RPMI8226 (cell line): ENCODE data around the gene LAMB3.
A peak's percentile ranks its signal among the peaks of the same experiment; 100 is the strongest.

Source experiments
- DNase-seq: peaks from one replicate; pipeline ENCODE4 v3.0.0-alpha.2; 2015

LAMB3 gene

DNA sequence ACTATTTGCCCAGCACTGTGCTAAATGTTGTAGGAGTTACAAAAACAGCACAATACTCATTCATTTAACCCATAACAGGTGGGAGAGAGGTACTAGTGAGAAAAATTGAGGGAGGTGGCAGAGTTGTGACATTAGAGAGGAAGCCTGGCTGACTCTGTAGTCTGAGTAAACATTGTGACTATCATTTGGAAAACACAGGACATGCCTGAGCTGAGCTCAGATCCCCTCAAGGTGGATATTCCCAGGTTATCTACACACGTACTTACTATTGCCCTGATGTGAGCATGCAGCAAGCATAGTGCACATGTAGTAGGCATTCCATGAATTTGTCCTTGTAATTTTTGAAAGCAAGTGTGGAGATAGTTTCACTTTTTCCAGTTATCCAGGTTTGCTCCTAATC, 57.8 kb downstream of the LAMB3 start:
- no peak for DNase-seq

DNA sequence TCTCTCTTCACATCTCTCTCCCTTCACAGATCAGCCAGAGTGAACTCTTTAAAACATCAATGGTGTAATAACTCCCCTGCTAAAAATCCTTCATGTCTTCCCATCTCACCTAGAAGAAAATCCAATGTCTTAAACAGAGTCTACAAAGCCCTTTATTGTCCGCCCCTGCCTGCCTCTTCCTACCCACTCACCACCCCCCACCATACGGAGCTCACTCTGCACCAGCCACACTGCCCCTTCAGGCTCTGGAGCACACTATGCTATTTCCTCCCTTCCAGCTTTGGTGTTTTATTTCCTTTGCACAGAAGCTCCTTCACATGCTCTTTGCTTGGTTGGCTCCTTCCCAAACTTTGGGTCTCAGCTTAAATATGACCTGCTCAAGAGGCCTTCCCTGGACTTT, 58.5 kb downstream of the LAMB3 start:
- no peak for DNase-seq

DNA sequence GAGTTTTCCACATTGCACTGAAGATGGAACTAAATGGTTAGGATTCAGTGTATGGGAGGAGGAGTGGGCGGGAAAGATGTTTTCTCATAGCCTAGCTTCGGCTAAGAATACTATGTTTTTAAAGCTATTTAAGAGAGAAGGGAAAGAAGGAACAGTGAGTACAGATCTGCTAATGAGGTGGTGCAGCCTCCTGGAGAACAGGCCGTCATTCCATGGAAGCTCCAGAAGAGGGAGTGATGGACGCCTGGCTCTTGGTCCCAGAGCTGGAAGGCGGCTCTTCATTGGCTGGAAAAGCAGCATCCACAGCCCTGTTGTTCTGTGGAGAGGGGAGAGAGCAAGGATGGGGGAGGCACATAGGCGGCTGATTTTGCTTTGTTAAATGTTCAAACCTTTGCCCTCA, 61.8 kb downstream of the LAMB3 start:
- DNase-seq = no peak

DNA sequence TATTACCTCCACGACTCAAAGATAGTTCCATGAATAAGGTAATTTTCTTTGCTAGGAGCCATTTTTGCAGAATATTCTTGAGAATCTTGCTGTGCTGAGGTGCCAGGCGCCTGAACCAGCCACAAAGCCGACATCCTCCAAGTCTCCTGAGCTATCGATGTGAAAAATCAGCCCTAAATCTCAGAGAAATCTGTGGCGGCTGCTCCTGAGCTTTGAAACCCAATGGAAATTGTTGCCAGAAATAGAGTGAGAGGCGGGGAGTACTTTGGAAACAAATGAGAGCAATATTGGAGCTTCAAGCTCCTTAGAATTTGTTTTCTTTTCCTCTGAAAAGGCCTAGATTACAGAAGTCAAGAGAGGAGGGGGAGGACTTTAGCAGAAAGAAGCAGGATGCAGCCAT, 62.4 kb downstream of the LAMB3 start:
- no peak for DNase-seq

DNA sequence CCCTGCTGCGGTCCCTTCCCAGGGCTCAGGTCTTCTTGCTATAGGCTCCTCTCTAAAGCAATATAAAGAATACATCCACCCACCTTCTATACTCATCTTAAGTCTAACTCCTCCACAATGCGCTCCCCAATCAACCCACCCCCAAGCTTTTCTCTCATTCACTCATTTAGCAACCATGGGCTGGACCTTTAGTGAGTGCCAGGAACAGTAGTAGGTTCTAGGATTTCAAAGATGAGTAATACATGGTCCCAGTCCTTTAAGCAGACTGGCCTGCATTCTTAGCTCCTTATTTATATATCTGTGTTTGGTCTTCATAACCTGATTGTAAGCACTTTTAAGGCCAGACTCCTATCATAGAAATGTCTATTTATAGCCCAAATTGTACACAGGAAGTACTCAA, 62.8 kb downstream of the LAMB3 start:
- DNase-seq = no peak

DNA sequence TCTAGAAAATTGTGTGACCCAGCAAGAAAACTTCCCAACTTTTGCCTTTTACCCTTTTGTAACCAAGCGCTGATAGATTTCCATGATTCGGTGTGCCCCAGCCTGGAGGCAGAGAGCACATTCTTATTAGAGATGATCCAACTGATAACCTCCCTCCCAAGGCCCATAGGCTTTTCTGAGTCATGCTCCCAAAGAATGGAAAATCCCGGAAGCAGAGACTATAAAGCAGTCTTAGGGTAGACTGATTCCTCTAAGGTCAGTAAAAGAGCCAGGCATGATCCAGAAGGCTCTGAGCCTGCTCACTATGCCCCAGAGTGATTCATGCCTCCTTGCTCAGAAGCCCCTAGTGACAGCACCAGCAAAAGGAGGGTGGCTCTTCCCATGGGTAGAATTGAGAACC, 64.4 kb downstream of the LAMB3 start:
- no peak for DNase-seq

DNA sequence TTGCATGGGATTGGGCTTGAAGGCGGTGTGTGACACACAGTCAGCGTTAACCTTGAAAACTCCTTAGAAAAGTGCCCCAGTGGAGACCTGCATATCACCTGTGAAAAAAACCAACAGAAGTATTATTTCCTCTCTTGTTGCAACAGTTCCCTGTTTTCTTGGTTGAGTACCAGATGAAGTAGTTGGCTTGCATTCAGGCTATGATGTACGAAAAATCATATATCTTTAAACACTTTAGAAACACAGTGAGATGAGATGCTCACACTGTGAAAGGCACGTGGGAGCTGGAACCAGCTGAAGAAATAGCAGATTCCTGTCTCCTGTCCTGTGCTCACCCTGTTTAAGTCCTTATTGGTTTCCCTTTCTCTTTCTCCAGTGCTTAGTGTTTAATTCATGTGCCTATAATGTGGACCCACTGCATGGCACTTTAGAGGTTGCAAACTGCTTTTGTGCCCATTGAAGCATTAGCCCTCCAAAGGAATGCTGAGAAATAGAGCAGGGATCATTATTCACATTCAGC, 65.9 kb downstream of the LAMB3 start:
- no peak for DNase-seq

DNA sequence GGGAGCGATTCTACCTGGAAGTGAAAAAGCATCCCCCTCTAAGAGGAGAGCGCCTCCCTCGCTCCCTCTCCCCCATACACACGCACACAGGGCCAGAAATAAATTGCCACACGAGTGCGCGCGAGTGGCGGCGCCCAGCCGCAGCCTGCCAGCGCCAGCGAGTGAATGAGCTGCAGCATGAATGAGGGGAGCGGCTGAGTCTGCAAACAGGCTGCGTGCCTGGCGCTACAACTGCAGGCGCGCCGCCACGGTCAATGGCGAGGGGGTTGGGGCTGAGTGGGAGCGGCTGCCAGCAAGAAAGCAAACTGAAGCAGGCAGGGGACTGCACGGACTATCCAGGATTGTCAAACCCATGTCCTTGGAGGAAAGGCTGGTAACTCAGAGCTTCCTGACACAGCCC, 66.6 kb downstream of the LAMB3 start:
- DNase-seq = peak; percentile 32

DNA sequence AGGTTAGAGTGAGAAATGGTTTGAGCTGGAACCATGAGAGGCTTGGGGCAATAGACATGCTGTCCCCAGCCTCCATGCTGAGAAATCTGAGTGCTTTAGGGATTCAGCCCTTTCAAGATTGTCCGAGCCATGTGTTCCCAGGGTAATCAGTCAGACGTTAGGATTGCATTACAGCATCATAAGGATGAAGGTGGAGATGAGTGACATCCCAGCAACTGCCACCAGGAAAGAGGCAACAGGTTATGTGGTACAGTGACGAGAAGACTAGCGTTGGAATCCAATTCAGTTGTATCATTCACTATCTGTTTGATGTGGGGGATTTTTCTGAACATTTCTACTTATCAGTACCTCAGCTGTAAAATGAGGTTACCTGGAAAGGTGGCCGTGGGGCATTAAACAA, 67.0 kb downstream of the LAMB3 start:
- DNase-seq = no peak

DNA sequence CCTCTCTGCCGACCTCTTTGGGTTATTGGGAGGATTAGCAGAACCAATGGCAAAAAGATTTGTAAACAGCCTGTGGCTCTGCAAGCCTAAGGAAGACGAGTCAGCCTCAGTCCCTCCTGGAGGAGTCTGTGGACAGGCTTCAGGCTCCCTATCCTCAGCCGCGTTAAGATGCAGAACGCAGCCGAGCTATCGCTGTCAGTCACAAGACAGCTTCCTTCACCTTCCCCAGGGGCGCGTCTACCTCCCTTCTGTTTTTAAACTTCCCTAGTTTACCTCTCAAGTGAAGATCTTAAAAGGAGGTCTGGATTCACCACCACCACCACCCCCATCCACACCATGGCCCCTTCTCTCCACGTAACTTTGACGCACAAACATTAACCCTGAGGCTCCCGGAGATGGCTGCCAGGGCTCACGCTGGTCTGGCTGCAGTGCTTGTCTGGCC, 68.0 kb downstream of the LAMB3 start:
- no peak for DNase-seq

DNA sequence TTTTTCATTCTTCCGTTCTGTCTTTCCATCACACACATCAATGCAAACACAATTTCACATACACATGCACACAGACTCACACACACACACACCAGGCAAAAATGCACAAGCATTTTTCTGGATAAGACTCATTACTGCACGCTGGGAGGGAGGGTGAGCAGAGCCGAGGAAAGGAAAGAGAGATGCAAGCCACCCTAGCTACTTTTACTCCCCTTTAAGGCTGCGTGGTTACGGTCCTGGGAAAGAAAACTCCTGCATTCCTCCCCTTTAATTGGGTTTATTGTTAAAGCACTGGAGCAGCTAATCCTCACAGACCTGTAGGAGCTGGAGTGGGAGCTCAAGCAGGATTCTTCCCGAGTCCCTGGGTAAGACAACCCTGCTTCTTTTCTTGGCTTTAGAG, 68.8 kb downstream of the LAMB3 start, which contains the start of gene CAMK1G:
TSS of gene CAMK1G (plus strand) at position 307 of the 400 bp plus-strand sequence. CDS start 11,270 bp downstream, outside the sequence.
- DNase-seq = no peak

DNA sequence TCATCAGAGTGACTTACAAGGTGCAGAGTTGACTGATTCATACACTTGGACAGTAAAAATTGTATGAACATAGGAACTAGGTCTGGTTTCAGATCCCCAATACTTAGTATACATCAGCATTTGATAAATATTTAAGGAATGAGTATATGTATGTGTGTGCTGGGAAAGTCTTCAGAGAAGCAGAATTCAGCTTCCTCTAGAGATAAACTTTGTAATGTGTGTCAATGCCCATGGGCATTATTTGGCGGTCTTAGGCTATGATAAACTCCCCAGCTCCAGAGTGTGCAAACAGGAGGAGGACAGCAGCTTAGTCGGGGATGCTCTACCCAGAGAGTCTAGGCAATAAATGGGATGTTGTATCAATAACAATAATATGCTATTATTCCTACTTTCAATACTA, 71.6 kb downstream of the LAMB3 start:
- no peak for DNase-seq

DNA sequence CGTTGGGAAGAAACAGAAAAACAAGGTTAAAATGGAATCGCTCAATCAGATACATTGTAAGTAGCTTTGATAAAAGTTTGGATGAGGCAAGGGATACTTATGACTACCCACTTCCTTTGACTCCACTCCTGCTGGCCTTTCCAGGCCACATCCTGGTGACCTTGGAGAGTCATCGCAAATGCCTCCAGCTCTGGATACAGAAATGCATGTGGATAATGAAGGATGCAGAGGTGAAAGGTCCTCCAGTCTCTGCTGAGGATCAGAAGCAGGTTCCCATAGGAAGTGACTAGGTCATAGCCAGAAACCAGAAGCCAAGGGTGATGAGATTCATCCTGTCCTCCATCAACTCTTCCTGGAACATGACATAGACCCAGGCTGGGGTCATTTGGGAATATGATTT, 74.9 kb downstream of the LAMB3 start:
- no peak for DNase-seq

DNA sequence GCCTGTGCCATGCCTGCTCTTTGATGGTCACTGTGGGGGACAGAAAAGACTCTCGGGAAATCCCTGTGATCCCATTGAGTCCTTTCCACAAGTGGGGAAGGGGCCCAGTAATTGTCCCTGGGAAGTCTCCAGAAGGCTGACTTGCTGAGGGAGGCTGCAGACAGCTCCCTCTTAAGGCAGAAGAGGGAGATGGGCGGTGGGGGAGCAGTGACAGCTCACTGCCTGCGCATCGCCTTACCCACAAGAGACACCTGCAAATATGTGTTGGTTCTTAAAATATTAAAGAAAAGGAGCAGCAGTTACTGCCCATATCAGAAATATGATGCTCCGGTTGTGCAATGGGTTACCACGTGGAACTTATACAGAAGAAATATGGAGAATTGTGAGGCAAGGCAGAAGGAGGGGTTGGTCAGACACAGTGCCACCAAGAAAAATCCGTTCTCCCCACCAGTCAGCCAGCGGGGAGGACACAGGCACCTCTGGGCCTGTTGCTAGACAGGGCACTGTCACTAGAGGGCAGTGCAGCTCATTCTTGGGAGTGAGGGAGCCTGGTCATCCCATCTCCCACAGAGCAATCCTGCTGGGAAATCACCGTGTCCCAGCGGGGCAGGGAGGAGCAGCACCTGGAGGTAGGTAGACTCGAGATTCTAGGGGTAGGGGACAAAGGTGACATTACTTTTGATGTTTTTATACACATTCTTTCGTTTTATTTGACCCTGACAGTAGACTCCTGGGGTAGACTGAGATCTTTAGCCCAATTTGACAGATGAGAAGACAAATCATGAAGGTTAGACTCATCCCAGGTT, 75.6 kb downstream of the LAMB3 start:
- peak; percentile 79 for DNase-seq

DNA sequence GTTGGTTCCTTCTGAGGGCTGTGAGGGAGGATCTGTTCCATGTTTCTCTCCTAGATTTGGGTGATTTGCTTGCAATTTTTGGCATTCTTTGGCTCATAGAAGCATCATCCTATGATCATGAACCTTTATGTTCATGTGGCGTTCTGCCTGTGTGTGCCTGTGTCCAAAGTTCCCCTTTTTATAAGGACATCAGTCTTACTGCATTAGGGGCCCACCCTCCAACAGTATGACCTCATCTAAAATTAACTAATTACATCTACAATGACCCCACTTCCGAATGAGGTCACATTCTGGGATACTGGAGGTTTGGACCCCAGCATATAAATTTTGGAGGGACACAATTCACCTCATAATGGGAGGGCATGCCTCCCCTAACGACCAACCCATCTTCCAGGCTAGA, 81.5 kb downstream of the LAMB3 start:
- DNase-seq = no peak

DNA sequence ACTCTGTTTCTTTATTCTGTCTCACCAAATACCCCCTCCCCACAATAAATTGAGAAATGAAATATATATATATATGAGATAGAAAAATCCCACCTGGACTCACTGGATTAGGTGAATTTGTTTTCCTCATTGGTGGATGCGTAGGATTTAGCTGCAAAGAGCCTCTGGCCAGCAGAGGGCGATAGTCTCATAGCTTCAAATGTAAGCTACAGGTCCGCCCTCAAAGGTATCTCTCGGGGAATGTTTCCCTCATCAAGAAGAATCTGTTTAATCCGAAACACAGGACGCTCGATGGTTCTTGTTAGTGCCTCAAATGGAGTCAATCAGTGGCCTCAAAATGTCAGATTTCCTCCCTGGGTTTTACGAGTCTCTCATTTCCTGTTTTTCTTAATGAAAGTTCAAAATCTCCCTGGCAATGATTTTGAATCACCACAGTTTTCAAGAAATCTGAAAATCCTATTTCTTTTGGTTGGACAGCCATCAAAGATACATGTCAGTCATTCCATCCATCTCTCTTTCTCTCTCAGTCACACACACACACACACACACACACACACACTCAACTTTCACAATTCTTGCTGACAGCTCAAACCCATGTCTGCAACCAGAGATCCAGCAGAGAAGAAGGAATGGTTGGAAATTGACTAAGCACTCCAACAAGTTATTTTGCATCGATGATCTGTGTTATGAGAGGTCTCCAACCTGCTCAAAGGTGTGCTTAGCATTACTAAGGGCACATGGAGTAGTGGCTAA, 82.6 kb downstream of the LAMB3 start:
- DNase-seq = peak; percentile 86

DNA sequence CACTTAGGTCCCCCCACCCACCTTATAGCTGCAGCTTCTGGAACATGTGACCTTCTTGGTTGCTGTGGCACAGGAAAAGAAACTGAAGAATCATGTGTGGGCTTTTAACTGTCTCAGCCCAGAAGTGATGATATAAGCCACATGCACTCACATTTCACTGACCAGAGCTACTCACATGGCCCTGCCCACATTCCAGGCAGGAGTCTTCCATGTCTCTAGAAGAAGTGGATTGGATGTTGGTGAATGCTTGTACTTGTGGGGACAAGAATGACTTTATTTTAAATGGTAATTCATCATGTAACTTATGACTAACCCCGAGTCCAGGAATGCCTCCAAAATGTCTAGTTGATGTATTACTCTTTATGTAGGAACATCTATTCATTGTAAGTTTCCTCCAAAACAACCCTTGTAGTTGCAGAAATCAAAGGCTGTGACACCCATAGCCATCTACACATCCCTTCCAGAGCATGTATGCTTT, 84.5 kb downstream of the LAMB3 start:
- no peak for DNase-seq

DNA sequence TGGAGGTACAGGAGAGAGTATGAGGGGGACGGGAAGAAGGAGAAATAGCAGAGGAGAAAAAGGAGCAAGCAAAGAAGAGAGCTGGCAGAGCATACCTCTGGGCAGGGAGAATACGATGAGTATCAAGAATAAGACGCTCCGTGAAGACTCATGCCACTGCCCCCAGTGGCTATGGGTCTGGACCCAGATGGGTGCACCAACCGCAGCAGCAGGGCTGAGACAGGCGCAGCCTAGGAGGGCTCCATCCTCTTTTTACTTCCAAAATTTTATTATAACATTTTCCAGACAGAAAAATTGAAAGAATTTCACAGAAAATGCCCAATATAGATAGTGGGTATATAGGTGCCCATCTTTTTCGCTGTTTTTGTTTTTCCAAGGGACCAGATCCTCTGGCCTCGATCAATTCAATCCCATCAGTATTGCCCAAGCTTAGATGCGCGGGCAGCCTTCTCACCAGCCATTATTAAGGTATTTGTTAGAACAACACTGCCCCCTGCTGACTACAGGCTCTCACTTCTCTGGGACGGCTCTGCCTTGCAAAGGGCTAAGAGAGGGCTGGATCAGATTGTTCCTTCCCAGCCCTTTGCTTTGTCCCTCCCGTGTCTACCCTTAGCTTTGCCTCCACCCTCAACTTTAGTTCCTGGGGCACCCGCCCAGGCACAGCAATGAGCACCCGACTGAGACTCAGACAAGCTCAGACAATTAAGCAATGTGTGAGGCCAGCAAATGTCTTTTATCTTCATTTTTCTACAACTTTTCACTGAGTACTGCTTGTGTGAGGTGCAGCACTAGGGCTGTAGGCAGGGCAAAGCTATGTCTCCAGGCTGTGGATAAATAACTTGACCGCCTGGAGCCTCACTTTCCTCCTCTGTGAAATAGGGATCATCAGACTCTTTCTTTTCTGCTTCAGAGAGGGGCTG, 86.2 kb downstream of the LAMB3 start:
- peak; percentile 85 for DNase-seq
